ENCODE results near the gene NUP85. TPM values are rescaled to one million over a fixed set of nuclear protein-coding genes. Genes with fewer than 3 reads are reported as not detected.

The NUP85 gene
- total RNA-seq, 1 donor from 2014 or later: 61.1 TPM

- Mint-ChIP-seq H3K36me3 (ENCODE audit: unreplicated experiment) (peaks cover 28% of the 10 kb centered on the region), H3K27me3 (ENCODE audit: unreplicated experiment) (no peaks in the 10 kb centered on the region), H3K9me3 (ENCODE audit: unreplicated experiment) (no peaks in the 10 kb centered on the region), H3K4me1 (ENCODE audit: unreplicated experiment) (no peaks in the 10 kb centered on the region), H3K27ac (ENCODE audit: unreplicated experiment) (no peak overlapping the region), H3K4me3 (ENCODE audit: unreplicated experiment) (no peak overlapping the region)
- no peak for DNase-seq (ENCODE audit: extremely low spot score, unreplicated experiment)
- TF ChIP-seq CTCF (IDR thresholded peaks at IDR 0.05): no peak
Observed at GRCh38 chr17:75168998-75169397, 36.5 kb upstream of the NUP85 start.

GRCh38 chr17:75173526-75173925 lies 32.0 kb upstream of the NUP85 start:
- Mint-ChIP-seq H3K4me1 (ENCODE audit: unreplicated experiment) (no peaks in the 10 kb centered on the region), H3K4me3 (ENCODE audit: unreplicated experiment) (no peak overlapping the region)

GRCh38 chr17:75174996-75175395 lies 30.5 kb upstream of the NUP85 start:
- TF ChIP-seq CTCF (IDR thresholded peaks at IDR 0.05): no peak
- H3K27ac Mint-ChIP-seq (ENCODE audit: unreplicated experiment): no peak overlapping the region
- no peaks in the 10 kb centered on the region for H3K9me3 Mint-ChIP-seq (ENCODE audit: unreplicated experiment)
- no peaks in the 10 kb centered on the region for H3K27me3 Mint-ChIP-seq (ENCODE audit: unreplicated experiment)
- H3K36me3 Mint-ChIP-seq (ENCODE audit: unreplicated experiment): peaks cover 38% of the 10 kb centered on the region
- peaks cover under 1% of the 10 kb centered on the region for H3K4me1 Mint-ChIP-seq (ENCODE audit: unreplicated experiment)
- no peak for DNase-seq (ENCODE audit: extremely low spot score, unreplicated experiment)
- H3K4me3 Mint-ChIP-seq (ENCODE audit: unreplicated experiment): no peak overlapping the region

More at GRCh38 chr17:75173526-75173925, 32.0 kb upstream of the NUP85 start:
- H3K27ac Mint-ChIP-seq (ENCODE audit: unreplicated experiment): no peak overlapping the region
- H3K36me3 Mint-ChIP-seq (ENCODE audit: unreplicated experiment): peaks cover 32% of the 10 kb centered on the region
- no peak for TF ChIP-seq CTCF (IDR thresholded peaks at IDR 0.05)
- no peak for DNase-seq (ENCODE audit: extremely low spot score, unreplicated experiment)
- no peaks in the 10 kb centered on the region for H3K27me3 Mint-ChIP-seq (ENCODE audit: unreplicated experiment)
- H3K9me3 Mint-ChIP-seq (ENCODE audit: unreplicated experiment): no peaks in the 10 kb centered on the region

GRCh38 chr17:75176625-75177024 lies 28.9 kb upstream of the NUP85 start:
- DNase-seq (ENCODE audit: extremely low spot score, unreplicated experiment): no peak
- Mint-ChIP-seq H3K27ac (ENCODE audit: unreplicated experiment) (no peak overlapping the region), H3K4me1 (ENCODE audit: unreplicated experiment) (peaks cover 14% of the 10 kb centered on the region), H3K27me3 (ENCODE audit: unreplicated experiment) (no peaks in the 10 kb centered on the region), H3K4me3 (ENCODE audit: unreplicated experiment) (no peak overlapping the region), H3K36me3 (ENCODE audit: unreplicated experiment) (peaks cover 35% of the 10 kb centered on the region), H3K9me3 (ENCODE audit: unreplicated experiment) (no peaks in the 10 kb centered on the region)
- no peak for TF ChIP-seq CTCF (IDR thresholded peaks at IDR 0.05)

- Mint-ChIP-seq H3K36me3 (ENCODE audit: unreplicated experiment) (peaks cover 23% of the 10 kb centered on the region), H3K27ac (ENCODE audit: unreplicated experiment) (no peak overlapping the region), H3K4me3 (ENCODE audit: unreplicated experiment) (no peak overlapping the region), H3K4me1 (ENCODE audit: unreplicated experiment) (peaks cover 19% of the 10 kb centered on the region), H3K27me3 (ENCODE audit: unreplicated experiment) (no peaks in the 10 kb centered on the region), H3K9me3 (ENCODE audit: unreplicated experiment) (no peaks in the 10 kb centered on the region)
- no peak for DNase-seq (ENCODE audit: extremely low spot score, unreplicated experiment)
- TF ChIP-seq CTCF (IDR thresholded peaks at IDR 0.05): no peak
Observed at GRCh38 chr17:75178453-75178852, 27.0 kb upstream of the NUP85 start.
